KOPT-K1 (cell line): Measurements from ENCODE around the gene SAP25.
"Not testable (repeated sequence)": the region's sequence is repeated elsewhere in the genome, so short reads cannot be mapped to it uniquely, and the experiment has no call there.

Source experiments
- H3K27ac ChIP-seq: fragments of 200-600 bp; sonication (generic); 2 replicates; pipeline ENCODE4 v1.5.1; 2016; ENCODE audit warnings: antibody characterized with exemption, mild to moderate bottlenecking, low read depth, low read length; ENCODE audit not compliant: poor library complexity, severe bottlenecking
- H3K36me3 ChIP-seq: fragments of 200-600 bp; sonication (generic); 2 replicates; pipeline ENCODE4 v1.5.1; 2017; ENCODE audit warnings: antibody characterized with exemption, mild to moderate bottlenecking, low read length, moderate library complexity; ENCODE audit not compliant: insufficient read depth
- H3K9me3 ChIP-seq: fragments of 200-600 bp; sonication (generic); 2 replicates; pipeline ENCODE4 v1.5.1; 2017; ENCODE audit warnings: antibody characterized with exemption, low read length, mild to moderate bottlenecking; ENCODE audit not compliant: insufficient read depth, poor library complexity, severe bottlenecking

The SAP25 gene

GRCh38 chr7:100562195-100563099 is 11.3 kb downstream of the SAP25 start:
- Histone ChIP-seq H3K27ac (no peak overlapping the region), H3K36me3 (peaks cover 24% of the 10 kb centered on the region; the same call in 1 of the 2 replicates), H3K9me3 (no peaks in the 10 kb centered on the region)

- H3K9me3 ChIP-seq: no peaks in the 10 kb centered on the region
- no peak overlapping the region for H3K27ac ChIP-seq
- peaks cover 28% of the 10 kb centered on the region for H3K36me3 ChIP-seq
Observed at GRCh38 chr7:100561491-100562194, 12.1 kb downstream of the SAP25 start.

GRCh38 chr7:100559127-100559526 is 14.6 kb downstream of the SAP25 start:
- H3K9me3 ChIP-seq: no peaks in the 10 kb centered on the region
- peaks cover 52% of the 10 kb centered on the region for H3K36me3 ChIP-seq
- H3K27ac ChIP-seq: no peak overlapping the region

- no peak overlapping the region for H3K27ac ChIP-seq
- peaks cover 55% of the 10 kb centered on the region for H3K36me3 ChIP-seq
- no peaks in the 10 kb centered on the region for H3K9me3 ChIP-seq
Observed at GRCh38 chr7:100556541-100556940, 17.2 kb downstream of the SAP25 start.

DNA sequence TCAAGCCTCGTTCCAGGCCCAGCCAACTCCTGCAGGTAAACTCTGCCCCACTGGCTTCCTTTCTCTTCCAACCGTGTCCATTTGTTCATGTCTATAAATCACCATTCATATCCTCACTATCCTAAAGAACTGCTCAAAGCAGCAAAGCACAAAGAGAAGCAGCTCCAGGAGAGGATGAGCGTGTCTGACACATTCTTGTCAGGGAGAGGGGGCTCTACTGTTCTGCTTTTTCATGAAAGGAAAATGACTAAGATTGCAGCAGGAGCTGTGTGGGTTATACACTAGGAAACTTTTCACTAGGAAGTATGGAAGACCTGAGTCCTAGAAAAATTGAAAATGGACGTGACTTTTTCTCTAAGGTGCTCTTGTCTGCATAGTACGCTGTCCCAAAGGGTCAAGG is 18.0 kb downstream of the SAP25 start:
- no peaks in the 10 kb centered on the region for H3K9me3 ChIP-seq
- H3K27ac ChIP-seq: no peak overlapping the region
- H3K36me3 ChIP-seq: peaks cover 55% of the 10 kb centered on the region

GRCh38 chr7:100553032-100553431 is 20.7 kb downstream of the SAP25 start:
- Histone ChIP-seq H3K36me3 (peaks cover 61% of the 10 kb centered on the region), H3K27ac (no peak overlapping the region), H3K9me3 (no peaks in the 10 kb centered on the region)

DNA sequence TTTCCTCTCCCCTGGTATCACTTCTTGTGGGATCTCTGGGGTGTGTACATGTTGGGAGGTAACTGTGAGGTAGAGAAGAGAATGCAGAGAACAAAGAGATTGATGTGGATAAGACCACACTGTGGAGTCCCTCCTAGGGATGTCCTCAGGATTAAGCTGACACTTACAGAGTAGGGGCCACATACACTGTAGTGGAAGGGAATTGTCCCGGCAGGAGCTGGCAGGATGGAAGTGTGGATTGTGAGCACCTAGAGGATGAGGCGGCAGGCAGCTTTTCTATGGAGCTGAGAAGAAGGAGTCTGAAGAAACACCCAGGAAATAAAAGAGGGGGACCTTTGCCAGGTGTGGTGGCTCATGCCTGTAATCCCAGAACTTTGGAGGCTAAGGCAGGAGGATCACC is 21.2 kb downstream of the SAP25 start:
- no peak overlapping the region for H3K27ac ChIP-seq
- H3K9me3 ChIP-seq: no peaks in the 10 kb centered on the region
- H3K36me3 ChIP-seq: peaks cover 61% of the 10 kb centered on the region

DNA sequence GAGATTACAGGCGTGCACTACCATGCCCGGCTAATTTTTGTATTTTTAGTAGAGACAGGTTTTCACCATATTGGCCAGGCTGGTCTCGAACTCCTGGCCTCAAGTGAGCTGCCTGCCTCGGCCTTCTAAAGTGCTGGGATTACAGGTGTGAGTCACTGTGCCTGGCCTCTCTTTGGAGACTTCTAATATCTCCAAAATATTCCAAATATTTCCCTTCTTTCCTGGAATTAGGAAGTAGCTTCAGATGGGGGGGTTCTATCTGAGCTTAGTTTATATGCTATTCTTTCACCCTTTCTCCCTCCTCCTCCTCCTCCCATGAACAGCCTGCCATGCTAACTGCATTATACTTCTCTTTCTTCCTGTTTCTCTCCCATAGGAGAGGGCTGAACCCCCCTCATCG is 25.3 kb downstream of the SAP25 start:
- not testable (repeated sequence) for H3K9me3 ChIP-seq, H3K27ac ChIP-seq

GRCh38 chr7:100547872-100548271 is 25.8 kb downstream of the SAP25 start:
- Histone ChIP-seq H3K27ac (no peak overlapping the region), H3K9me3 (no peaks in the 10 kb centered on the region), H3K36me3 (peaks cover 20% of the 10 kb centered on the region; the same call in 1 of the 2 replicates)

More for the DNA sequence above, 25.3 kb downstream of the SAP25 start:
- peaks cover 26% of the 10 kb centered on the region; the same call in 1 of the 2 replicates for H3K36me3 ChIP-seq

DNA sequence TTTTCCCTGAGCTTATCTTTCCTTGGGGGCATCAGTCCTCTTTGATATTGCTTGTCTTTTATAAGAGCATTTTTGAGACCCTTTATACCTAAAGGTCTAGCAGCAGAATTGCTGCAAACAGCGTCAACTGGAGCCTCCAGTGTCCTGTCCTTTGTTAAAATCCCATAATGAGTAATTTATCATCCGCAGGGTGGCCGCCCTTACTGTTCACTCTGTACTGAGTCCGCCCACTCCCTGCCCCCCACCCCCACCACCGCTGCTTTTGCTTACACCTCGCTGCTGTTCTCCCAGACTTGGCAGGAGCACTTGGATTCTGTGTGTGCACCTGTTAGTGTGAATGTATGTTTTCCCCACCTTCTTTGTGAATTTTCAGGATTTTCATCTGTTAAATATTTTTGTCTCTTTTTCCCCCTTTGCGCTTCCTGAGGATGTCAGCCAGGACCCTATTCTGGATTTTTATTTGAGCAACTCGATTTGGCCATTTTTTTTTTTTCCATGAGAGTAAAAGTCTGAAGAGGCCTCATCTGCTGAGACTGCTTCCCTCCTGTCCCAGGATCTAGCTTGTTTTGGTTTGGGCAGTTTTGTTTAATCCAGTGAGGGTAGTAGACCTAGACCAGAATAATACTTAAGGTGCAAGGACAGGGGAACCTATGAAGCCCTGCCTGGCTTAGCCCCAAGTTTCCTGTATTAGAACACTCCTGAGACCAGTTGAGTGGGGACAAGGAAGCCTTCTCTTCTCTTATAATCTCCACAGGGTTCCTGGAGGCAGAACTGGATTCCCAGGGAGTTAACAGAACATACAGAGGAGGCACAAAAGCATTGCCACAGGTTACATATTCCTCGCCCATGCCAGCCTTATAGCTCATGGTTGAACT is 26.5 kb downstream of the SAP25 start:
- peaks cover 13% of the 10 kb centered on the region; the same call in 1 of the 2 replicates for H3K36me3 ChIP-seq
- H3K27ac ChIP-seq: peak overlapping the region; percentile 13
- H3K9me3 ChIP-seq: no peaks in the 10 kb centered on the region

- no peaks in the 10 kb centered on the region for H3K9me3 ChIP-seq
- H3K27ac ChIP-seq: peak overlapping the region; percentile 0
- H3K36me3 ChIP-seq: peaks cover 12% of the 10 kb centered on the region; the same call in 1 of the 2 replicates
Observed at GRCh38 chr7:100546129-100546925, 27.4 kb downstream of the SAP25 start.

DNA sequence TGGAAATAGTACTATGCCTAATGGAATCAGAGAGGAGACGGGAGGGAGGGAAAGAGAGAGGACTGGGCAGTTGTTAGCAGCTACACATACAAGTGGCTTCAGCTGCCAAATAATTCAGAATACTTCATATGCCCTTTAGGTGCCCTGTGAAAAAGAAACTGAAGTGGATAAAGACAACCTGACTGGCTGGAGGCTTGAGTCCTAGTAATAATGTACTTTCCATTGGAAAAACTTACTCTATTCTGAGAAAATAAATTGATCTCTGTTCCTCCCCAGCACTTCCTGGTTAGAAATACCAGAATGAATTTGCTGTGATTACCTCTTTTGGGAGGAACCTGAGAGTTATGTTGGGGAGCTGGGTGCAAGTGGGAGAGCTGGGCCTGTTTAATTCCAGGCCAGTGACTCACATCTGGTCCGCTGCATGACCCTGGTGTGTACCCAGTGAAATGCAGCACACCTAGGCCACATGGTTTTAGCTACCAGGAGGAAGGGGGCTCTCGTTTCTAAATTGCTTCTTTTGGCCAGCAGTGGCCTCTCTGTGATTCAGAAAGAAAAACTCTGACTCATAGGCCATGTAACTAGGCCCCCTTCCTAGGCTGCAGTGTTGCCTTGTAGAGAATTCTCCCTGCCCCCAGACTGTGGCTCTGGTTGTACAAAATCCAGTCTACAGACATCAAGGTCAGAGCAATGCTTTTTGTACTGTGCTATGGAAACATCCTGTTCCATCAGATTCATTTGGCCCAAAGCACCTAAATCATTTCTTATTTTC is 28.2 kb downstream of the SAP25 start:
- Histone ChIP-seq H3K9me3 (no peaks in the 10 kb centered on the region), H3K27ac (no peak overlapping the region), H3K36me3 (peaks cover 11% of the 10 kb centered on the region; the same call in 1 of the 2 replicates)

DNA sequence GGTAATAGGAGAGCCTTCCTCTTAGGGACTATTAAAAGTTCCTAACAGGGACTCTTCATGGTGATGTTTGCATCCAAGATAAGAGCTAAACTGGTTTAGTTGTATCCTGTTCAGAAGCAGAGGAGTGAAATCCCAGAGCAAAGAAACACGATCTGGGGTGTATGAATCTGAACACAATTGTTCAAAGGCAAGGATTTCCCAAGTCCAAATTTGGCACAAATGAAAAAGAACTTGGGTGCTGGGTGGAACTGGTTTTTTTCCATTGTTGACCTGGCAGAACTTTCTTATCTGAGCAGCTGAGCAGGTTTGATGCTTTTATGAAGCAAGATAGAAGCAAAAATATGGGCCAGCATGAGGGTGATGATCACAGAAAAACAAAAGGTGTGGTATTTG is 28.7 kb downstream of the SAP25 start:
- no peak overlapping the region for H3K27ac ChIP-seq
- 0 out of 2 replicates have a peak, but pooled peaks cover 7% of the 10 kb centered on the region for H3K36me3 ChIP-seq
- no peaks in the 10 kb centered on the region for H3K9me3 ChIP-seq
